DMS153 (cell line): ENCODE measurements around the gene OLFML2A.
A peak's percentile ranks its signal among the peaks of the same experiment; 100 is the strongest.
"Not testable (repeated sequence)": the region's sequence is repeated elsewhere in the genome, so short reads cannot be mapped to it uniquely, and the experiment has no call there.

Experiments used
- DNase-seq: peaks from one replicate; lab custom pipeline; 2025; lab: John Stamatoyannopoulos, UW

The OLFML2A gene

GRCh38 chr9:124761196-124761595 is 15.7 kb upstream of the OLFML2A start:
- no peak for DNase-seq

DNA sequence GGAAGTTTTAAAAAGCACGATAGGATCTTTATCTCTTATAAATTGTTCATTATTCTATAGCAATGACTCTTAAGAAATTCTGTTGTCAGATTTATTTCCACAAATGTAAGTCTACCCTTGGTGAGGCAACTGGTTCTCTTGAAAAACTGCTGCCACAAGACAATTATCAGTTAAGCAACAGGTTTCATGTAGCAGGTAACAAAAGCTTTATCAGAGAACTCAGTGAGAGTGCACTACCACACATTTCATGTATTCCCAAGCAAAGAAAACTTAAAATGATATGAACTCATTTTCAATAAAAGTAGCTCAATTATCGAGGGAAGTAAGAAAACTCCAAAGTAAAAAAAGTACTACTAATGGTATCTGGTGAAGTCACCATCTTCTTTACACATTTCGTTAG is 15.2 kb upstream of the OLFML2A start:
- DNase-seq, result no peak

DNA sequence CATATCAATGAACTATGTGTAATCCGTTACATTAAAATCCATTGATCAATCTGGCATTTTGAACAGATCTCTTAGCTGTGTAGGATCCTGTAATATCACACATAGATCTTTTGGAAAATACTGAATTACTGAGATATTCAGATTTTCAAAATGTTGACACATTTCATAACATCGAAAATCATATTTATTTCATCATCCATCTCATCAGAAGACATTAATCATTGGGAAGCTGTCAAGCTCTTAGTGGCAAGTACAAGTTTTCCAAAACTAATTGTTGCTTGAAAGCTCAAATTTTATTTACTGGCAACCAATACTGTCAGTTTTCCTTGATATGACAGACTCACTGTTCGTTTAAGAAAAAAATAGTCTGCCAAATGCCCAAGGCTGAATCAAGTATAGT is 14.3 kb upstream of the OLFML2A start:
- DNase-seq, result no peak

- no peak for DNase-seq
Measured at GRCh38 chr9:124764774-124765438, 12.0 kb upstream of the OLFML2A start.

- no peak for DNase-seq
Measured at GRCh38 chr9:124765439-124765835, 11.5 kb upstream of the OLFML2A start.

GRCh38 chr9:124766326-124766725 is 10.6 kb upstream of the OLFML2A start:
- no peak for DNase-seq

DNA sequence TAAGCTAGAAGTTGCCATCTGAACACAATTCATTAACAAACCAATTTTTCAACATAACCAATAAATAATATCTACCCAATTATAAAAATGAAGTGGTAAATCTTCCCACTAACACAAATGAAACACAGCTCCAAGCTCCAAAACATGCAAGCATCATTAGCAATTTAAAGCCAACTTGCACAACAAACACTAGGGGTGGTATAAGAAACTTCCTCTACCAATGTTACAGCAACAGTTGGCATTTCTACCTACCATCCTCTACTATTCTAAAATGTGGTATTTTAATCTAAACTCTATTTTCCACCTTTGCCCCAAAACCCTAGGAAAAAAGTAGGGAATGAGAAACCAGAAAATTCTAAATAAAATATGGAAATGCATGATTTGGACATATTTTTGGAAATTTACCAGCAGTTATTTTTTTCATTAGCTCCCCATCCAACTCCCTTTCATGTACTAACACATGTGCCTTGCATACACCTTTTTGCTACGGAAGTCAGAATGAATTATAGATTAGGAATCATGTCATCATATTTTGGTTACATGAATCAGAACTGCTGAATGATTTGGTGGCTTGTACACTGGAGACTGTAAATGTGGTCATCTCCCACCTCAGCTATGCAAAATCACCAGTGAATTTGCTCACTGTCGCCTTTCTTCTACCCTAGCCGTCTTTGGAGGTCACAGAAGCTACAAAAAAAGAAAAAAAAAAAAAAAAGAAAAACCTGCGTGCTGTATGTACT is 9.9 kb upstream of the OLFML2A start:
- DNase-seq, result no peak

DNA sequence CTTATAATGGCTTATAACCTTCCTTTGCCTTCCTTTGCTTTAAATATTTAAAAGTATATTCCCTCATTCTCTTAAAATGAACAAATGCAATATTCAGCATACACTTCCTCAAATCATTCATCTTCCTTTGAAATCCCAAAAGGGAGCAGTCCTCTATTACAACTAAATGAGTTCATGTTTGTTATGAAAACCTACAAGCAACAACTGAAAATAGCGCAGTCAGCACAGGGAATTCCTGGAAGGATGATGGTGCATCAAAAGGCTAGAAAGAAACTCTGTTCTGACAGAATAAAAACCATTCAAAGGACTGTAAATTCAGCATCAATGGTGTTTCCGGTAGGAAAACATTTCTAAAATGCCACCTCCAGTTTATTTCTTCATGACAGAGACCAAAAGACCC is 9.1 kb upstream of the OLFML2A start:
- no peak for DNase-seq

- no peak for DNase-seq
Measured at GRCh38 chr9:124768334-124768733, 8.6 kb upstream of the OLFML2A start.

DNA sequence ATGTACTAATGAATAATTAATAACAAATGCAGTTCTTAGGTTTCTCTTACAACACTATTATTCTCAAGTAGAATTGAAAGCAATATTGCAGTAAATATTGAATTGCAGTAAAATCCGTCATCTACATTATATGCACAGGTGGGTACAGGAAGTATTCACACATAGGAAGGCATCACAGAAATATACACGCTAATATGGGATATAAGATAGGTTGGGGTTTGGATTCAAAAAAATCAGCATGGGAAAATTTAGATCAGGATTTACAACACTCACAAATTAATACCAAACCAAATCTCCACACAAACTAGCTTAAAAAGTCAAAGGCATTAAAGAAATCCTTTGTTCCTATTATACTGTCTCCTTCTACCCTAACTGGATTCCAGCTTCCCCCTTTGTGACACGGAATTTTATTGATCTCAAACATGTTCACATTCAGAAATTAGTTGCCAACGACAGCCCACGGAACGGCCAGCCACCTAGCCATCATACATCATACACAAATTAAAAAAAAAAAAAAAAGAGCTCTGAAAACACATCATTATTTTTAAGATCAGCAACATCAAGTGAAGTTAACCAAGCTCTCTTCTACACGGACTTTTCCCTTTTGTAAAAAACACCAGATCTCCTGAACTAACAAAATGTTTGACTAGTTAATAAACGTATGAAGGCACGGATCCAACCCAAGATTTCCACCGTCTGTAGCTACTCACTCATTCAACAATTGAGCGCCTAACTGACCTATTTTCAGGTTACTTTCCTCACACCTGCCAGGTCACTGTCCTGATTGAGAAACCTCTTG is 8.0 kb upstream of the OLFML2A start:
- no peak for DNase-seq

DNA sequence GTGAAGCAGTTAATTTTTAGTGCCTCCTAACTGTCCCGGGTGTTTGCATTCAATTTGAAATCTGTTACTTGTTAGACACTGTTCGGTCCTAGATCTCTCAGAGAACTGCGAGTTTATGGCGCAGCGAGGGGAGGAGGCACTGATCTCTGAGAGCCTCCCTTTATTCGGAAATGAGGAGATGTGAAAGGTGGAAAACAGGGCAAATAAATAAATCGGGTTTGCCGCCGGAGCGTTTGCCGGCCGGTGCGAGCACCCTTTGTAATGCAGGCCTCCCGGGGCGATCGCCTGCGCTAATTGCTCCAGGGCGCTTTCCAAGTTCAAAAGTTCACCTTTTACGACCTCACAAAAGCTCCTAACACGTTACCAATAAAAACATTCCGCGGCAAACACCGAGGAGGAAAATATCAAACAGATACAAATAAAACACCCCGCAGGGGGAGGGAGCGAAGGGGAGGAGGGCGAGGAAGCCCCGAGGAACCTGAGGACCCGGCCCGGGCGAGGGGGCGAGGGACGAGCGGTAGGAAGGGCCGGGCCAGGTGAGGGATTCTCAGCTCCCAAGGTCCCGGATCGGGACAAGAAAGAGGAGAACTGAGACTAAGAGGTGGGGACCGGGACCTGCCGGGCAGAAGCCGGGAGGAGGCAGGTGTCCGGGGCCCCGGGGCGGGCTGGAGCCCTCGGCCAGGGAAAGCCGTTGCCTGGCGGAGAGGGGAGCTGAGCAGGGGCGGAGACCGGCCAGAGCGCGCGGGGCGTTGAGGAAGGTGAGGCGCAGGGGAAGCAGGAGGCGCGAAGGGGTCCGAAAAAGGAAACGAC is 7.2 kb upstream of the OLFML2A start:
- DNase-seq, result peak; percentile 52

- no peak for DNase-seq
Measured at GRCh38 chr9:124770359-124771020, 6.4 kb upstream of the OLFML2A start.

DNA sequence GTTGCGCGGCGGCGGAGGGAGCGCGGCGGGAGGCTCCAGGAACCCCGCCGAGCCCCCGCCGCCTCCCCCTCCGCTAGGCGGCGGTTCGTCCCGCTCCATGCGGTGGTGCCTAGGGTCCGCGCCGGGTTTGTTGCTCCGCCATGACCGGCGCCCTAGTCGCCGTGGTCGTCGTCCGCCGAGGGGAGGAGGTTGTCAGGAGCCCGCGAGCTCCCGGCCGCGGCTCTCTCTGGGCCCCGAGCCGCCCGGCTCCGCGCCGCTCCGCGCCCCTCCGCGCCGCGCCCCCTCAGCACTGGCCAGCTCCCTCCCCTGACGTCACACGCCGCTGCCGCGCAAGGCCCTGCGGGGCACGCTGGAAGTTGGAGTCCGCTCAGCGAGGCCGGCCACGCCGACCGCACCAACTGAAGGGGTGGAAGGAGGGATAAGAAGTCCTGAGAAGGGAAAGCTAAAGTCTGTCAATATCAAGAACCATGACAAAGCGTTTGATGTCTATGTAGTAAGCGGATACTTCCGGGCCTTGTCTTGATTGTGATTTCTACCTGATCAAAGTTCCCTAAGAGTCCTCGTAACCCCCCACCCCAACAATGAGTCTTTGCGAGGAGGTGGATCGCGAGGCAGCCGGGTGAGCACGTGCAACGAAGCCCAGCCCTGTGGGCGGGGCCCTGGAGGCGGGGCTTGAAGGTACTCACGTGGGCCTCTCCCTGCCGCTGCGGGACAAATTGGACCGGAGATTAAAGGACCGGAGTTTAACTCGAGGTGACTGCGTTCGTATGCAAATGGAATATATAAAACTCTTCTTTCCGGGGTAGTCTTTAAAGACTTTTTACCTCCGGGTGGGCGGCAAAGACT is 5.7 kb upstream of the OLFML2A start, which contains the start of gene NR6A1:
Gene NR6A1, minus strand, starts transcription at position 291 of the 846 bp plus-strand sequence.
- peak; percentile 93 for DNase-seq

DNA sequence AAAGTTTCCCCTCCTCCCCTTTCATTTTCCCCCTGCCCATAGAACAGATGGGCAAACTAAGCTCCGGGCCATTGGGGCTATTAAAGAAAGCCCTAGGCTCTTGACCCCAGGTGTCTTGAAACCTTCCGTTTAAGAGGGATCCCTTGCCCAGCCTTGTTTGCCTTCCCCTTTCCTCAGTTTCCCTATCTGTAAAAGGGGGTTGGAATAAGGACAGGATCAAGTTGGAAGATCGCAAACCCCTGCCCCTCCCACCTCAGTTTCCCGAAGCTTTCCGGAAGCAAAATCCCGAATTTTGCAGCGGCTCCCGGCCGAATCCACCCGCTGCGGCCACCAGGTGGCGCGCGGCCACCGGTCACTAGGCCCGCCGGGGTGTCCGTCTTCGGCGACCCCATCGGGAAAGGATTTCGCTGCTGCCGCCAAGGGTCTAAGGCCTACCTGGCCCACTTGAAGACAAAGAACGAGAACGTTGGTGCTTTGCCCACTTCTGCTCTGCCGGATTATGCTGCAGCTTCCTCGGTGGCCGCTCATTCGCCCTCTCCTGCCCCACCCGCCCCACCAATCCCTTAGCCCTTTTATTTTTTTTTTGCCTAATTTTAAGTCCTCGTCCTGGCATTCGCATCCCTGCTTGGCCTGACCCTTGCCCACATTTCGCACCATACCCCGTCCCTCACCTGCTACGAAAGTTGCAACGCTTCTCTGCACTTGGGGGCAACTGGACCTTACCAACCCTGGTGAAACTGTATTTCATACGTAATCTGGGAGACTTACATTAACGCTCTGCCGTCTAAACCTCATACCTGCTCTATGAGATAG is 4.9 kb upstream of the OLFML2A start:
- DNase-seq, result peak; percentile 57

GRCh38 chr9:124772877-124773276 is 4.1 kb upstream of the OLFML2A start:
- DNase-seq, result not testable (repeated sequence)

- no peak for DNase-seq
Measured at GRCh38 chr9:124773473-124774128, 3.3 kb upstream of the OLFML2A start.

- DNase-seq, result peak; percentile 30
Measured at GRCh38 chr9:124774129-124774978, 2.6 kb upstream of the OLFML2A start.

GRCh38 chr9:124776618-124776953 is 347 bp upstream of the OLFML2A start:
- DNase-seq, result no peak
